Activated naive CD4-positive, alpha-beta T cell treated with anti-CD3 and anti-CD28 coated beads for 36 hours (primary cell): ENCODE results near the gene CD74. TPM values are rescaled to one million over a fixed set of nuclear protein-coding genes. Genes with fewer than 3 reads are reported as not detected.

Experiments
- CTCF ChIA-PET: fragments of 350-600 bp; sonication (Branson Sonifier 250); formaldehyde crosslinking; loops from one replicate; lab custom pipeline; 2021; ENCODE audit warnings: antibody characterized with exemption; lab: Charles Lee
- DNase-seq: peaks from one replicate; pipeline ENCODE4 v3.0.0-alpha.2; 2020
- H3K27ac Mint-ChIP-seq: one replicate; pipeline ENCODE4 v1.8.0; 2021; ENCODE audit warnings: mild to moderate bottlenecking, mixed read lengths
- H3K27me3 Mint-ChIP-seq: one replicate; pipeline ENCODE4 v1.8.0; 2021; ENCODE audit warnings: low read depth, mixed read lengths
- H3K36me3 Mint-ChIP-seq: one replicate; pipeline ENCODE4 v1.8.0; 2021; ENCODE audit warnings: low read depth, mixed read lengths
- H3K4me1 Mint-ChIP-seq: one replicate; pipeline ENCODE4 v1.8.0; 2021; ENCODE audit warnings: low read depth, mixed read lengths
- H3K4me3 Mint-ChIP-seq: one replicate; pipeline ENCODE4 v1.8.0; 2021; ENCODE audit warnings: mild to moderate bottlenecking, moderate library complexity, mixed read lengths
- H3K9me3 Mint-ChIP-seq: one replicate; pipeline ENCODE4 v1.8.0; 2021; ENCODE audit warnings: mixed read lengths
- intact Hi-C: fragments of 100-400 bp; cut with micrococcal nuclease; formaldehyde crosslinking; loops from one replicate; pipeline ENCODE4 v1.15.1; 2023
- total RNA-seq, 2 experiments: library from RNA; stranded (reverse); gene quantifications; one replicate each; pipeline ENCODE4 v1.2.3, GENCODE V29; 2021

The CD74 gene
- total RNA-seq, 2 experiments from 2014 or later, result 312 to 316 TPM

DNA sequence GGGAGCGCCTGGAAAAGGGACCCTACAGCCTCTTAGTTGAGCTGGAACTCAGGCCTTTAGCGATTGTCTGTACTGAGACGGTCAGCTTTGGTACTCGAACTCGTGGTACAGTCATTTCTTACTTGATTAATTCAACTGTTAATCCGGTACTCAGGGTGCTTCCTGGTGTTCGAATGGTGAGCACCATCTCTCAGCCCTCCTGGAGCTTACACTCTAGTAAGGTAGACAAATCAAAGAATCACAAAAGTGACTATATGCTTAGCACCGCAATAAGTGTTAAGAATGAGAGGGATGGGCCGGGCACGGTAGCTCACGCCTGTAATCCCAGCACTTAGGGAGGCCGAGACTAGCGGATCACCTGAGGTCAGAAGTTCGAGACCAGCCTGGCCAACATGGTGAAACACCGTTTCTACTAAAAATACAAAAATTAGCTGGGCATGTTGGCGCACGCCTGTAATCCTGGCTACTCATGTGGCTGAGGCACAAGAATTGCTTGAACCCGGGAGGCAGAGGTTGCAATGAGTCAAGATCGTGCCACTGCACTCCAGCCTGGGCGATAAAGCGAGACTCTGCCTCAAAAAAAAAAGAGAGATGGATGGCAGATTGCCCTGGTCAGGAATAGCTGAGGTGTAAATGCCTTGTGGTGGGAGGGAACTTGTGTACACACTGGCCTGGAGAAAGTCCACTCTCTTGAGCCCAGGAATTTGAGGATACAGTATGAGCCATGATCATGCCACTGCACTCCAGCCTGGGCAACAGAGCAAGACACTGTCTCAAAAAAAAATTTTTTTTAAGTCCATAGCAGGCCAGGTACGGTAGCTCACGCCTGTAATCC is 54.2 kb downstream of the CD74 start:
- Mint-ChIP-seq H3K36me3 (peaks cover 37% of the 10 kb centered on the region), H3K4me3 (peak overlapping the region; percentile 87), H3K9me3 (no peaks in the 10 kb centered on the region), H3K4me1 (peaks cover 44% of the 10 kb centered on the region), H3K27me3 (no peaks in the 10 kb centered on the region), H3K27ac (peak overlapping the region; percentile 82)
- CTCF ChIA-PET, result no interaction called here
- DNase-seq, result no peak
- intact Hi-C loops, result loop anchor here (5.0 kb wide), 2 partner anchors 806 to 854 kb away; partner anchors contain the start of gene CSNK1A1

DNA sequence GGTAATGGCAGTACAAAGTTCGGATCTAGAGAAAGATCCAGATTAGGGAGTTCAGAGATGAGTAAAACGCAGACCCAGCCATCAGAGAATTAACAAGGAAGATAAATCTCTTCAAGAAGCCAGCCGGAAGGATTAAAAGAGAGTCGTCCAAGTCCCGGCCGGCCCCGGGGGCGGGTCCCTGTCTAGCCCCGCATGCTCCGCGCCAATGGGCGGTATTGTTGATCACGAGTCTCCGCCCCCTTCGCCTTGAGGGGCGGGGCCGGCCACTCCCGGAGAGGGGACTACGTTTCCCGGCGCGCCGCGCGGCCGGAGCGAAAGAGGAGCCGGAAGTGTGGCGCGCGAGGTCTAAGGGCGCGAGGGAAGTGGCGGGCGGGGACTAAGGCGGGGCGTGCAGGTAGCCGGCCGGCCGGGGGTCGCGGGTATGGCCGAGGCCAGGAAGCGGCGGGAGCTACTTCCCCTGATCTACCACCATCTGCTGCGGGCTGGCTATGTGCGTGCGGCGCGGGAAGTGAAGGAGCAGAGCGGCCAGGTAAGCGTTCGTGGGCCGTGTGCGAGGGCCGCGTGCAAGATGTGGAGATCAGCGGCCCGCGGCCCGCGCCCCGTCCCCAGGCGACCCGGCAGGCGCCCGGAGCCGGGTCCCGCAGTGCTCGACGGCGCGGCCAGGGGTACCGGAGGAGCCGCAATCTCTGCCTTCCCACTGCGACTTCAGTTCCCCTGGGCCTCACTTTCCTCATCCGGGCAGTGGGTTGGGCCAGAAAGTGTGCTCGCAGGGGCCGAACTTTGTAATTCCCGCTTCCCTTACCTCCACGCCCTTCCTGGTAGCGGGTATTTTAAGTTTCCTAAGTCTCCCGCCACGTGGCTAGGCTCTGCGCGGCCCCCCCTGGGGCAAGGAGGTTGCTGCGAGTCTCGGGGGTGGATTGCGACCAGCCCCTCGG is 55.1 kb downstream of the CD74 start, which contains the start of gene TCOF1:
Gene TCOF1 (plus strand): TSS at position 372 of the 935 bp plus-strand sequence. CDS start 50 bp downstream, at position 422.
- Mint-ChIP-seq H3K9me3 (no peaks in the 10 kb centered on the region), H3K27me3 (no peaks in the 10 kb centered on the region), H3K4me1 (peaks cover 41% of the 10 kb centered on the region)

DNA sequence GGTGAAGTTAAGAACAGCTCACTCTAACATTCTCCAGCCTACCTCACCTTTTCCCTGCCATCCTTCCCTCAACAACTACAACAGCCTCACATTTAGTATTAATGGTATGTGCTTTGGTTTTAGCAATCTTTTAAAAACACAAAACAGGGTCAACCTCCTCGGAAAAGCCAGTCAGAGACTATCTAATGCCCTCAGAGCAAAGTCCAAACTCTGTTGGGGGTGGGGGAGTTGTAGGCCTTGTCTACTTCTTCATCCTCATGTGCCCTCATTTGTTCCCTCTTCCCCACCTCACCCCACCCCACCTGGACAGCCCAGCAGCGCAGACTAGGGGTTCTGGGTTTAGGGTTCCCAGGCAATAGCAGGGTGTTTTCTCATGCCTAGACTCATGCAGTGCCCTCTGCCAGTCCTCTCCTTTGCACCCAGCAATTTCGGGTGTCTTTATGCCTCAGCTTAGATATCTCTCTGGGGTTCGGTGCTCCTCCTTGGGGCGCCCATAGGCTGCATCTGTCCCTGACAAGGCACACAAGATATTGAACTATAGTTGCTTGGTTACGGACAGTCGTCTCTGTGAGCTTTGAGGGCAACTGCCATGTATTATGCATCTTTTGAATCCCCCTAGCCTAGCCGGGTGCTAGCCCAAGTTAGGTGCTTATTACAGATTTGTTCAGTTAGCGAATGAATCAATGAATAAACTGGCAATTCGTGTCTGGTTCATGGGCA is 56.0 kb downstream of the CD74 start:
- intact Hi-C loops, result loop anchor here (1.0 to 5.0 kb wide), 8 partner anchors 56 to 856 kb away; partner anchors contain the start of genes CD74, CSNK1A1, HMGXB3 and RBM22
- Mint-ChIP-seq H3K27me3 (no peaks in the 10 kb centered on the region), H3K36me3 (peaks cover 26% of the 10 kb centered on the region), H3K9me3 (no peaks in the 10 kb centered on the region), H3K4me1 (peaks cover 35% of the 10 kb centered on the region), H3K27ac (peak overlapping the region; percentile 57), H3K4me3 (peak overlapping the region; percentile 87)
- no peak for DNase-seq
- CTCF ChIA-PET, result no interaction called here

More for the DNA sequence above, 55.1 kb downstream of the CD74 start, which contains the start of gene TCOF1:
- Mint-ChIP-seq H3K27ac (peak within 1 kb of the TSS; percentile 82), H3K36me3 (peaks cover 31% of the 10 kb centered on the region), H3K4me3 (peak within 1 kb of the TSS; percentile 87)
- intact Hi-C loops, result loop anchor here (1.0 to 5.0 kb wide), 8 partner anchors 55 to 855 kb away; partner anchors contain the start of genes CD74, CSNK1A1, HMGXB3 and RBM22
- CTCF ChIA-PET, result no interaction called here
- peak; percentile 98 for DNase-seq

DNA sequence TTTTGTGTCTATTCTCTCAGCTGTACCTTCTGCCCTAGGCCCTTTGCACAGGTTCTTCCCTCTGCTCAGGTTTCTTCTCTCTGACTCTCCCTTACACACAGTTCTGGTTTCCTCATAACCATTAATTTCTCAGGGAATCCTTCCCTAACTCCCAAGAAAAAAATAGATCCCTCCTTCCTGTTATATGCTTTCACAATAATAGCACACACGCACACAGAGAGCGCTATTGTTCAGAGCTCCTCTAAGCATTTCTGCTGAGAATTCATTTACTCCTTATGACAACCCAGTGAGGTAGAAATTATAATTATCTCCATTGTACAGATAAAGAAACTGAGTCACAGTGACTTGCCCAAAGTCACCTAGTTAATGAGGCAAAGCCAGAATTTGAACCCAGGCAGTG is 56.9 kb downstream of the CD74 start:
- no peaks in the 10 kb centered on the region for H3K27me3 Mint-ChIP-seq

DNA sequence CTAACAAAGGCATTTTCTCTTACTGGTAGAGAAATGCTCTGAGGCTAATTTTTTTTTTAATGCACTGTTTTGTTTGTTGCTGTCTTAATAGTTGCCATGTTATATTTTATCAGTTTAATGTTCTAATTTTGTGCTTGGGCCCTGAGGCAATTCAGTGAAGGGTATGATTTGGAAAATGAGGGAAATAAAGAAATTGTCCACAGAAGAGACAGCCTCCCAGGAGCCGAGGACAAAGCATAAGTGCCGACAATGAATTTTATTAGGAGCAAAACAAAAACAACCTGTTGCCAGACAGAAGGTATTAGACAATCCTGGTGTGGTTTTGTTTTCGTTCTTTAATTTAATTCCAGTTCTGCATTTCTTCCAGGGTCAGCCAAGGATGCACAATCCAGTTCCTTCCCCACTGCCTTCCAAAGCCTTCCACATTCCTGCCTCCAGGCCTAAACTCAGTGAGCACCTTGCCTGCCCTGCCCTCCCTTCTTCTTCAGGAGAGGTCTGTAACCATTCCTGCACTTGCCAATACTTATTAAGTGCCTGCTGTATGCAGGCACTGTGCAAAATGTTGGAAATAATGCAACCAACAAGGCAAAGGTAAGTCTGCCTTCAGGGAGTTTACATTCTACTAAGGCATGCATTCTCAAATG is 59.6 kb downstream of the CD74 start:
- DNase-seq, result no peak
- Mint-ChIP-seq H3K27me3 (no peaks in the 10 kb centered on the region), H3K4me1 (peaks cover 12% of the 10 kb centered on the region), H3K36me3 (no peaks in the 10 kb centered on the region), H3K9me3 (no peaks in the 10 kb centered on the region), H3K27ac (no peak overlapping the region), H3K4me3 (no peak overlapping the region)
- CTCF ChIA-PET, result interaction anchor here (0.7 kb wide), 1 partner anchor 15 kb away, joined by 3 read pairs; no protein-coding TSS in a partner anchor
- intact Hi-C loops, result no loop called here

More for the DNA sequence above, 56.9 kb downstream of the CD74 start:
- CTCF ChIA-PET, result interaction anchor here (0.7 kb wide), 1 partner anchor 90 kb away, joined by 3 read pairs; no protein-coding TSS in a partner anchor
- no peak overlapping the region for H3K4me3 Mint-ChIP-seq
- intact Hi-C loops, result loop anchor here (2.0 to 5.0 kb wide), 4 partner anchors 81 to 857 kb away; partner anchors contain the start of genes CSNK1A1 and SLC26A2
- no peak overlapping the region for H3K27ac Mint-ChIP-seq
- no peaks in the 10 kb centered on the region for H3K9me3 Mint-ChIP-seq
- peaks cover 29% of the 10 kb centered on the region for H3K4me1 Mint-ChIP-seq
- DNase-seq, result no peak
- peaks cover 18% of the 10 kb centered on the region for H3K36me3 Mint-ChIP-seq

DNA sequence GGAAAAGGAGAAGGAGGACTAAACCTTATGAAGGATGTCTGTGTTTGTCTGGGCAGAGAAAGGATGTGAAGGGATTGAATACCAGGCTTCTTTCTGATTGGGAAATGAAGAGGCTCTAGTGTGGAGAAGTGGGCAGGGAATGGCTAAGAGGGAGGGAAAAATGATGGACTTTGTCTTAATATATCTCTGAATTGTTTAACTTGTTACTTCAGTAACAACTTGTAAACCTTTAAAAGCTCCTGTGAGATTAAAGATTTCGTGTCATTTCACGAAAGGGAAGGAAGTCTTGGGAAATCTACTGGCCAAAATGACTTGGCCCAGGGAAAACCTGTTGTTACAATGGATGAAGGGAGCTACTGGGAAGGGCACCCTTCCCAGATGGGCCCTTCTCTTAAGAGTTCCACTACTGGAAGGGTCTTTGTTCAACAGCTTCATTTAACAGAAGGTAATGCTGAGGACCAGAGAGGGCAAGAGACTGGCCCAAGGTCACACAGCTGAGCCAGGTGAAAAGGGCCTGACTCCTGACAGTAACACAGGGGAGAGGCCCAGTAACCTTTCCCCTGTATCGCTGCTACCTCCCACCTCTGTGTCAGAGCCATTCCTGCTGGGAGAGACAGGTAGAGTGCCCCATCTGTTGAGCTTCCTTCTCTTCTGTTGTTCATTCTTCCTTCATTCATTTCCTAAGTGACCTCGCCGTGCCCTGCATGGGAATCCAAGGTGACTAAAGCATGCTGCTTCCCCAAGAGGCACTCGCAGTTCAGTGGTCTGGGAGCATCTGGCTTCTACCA is 60.3 kb downstream of the CD74 start:
- intact Hi-C loops, result no loop called here
- Mint-ChIP-seq H3K27me3 (no peaks in the 10 kb centered on the region), H3K4me1 (peaks cover 12% of the 10 kb centered on the region), H3K36me3 (no peaks in the 10 kb centered on the region), H3K4me3 (no peak overlapping the region), H3K27ac (no peak overlapping the region), H3K9me3 (no peaks in the 10 kb centered on the region)
- DNase-seq, result no peak
- CTCF ChIA-PET, result interaction anchor here (0.7 to 1.5 kb wide), 2 partner anchors 10 to 16 kb away, joined by 3 to 12 read pairs; no protein-coding TSS in a partner anchor

Other genes with a start within 250 kb of the CD74 start
- not detected for gene CDX1, start 246.1 kb downstream of the CD74 start, total RNA-seq
- gene SLC6A7, start 222.8 kb downstream of the CD74 start, total RNA-seq, result not detected
- gene CAMK2A, start 123.1 kb downstream of the CD74 start, total RNA-seq, result not detected
- not detected for gene ARSI, start 110.0 kb downstream of the CD74 start, total RNA-seq
- 100 to 1,000 TPM; 114 to 115 TPM for gene TCOF1, start 55.2 kb downstream of the CD74 start, total RNA-seq
- 1,000 to 10,000 TPM; 4,594 to 4,738 TPM for gene RPS14, start 36.8 kb upstream of the CD74 start, total RNA-seq
- 1 to 10 TPM; 2.4 to 3.3 TPM for gene NDST1, start 95.2 kb upstream of the CD74 start, total RNA-seq
- under 1 TPM; 0.14 to 0.17 TPM for gene SYNPO, start 227.8 kb upstream of the CD74 start, total RNA-seq
- gene MYOZ3, start 248.3 kb upstream of the CD74 start, total RNA-seq, result under 1 TPM; 0.17 to 0.49 TPM